ENCODE results near the gene FAM131C.
"Not testable (repeated sequence)": the region's sequence is repeated elsewhere in the genome, so short reads cannot be mapped to it uniquely, and the experiment has no call there.

The FAM131C gene

DNA sequence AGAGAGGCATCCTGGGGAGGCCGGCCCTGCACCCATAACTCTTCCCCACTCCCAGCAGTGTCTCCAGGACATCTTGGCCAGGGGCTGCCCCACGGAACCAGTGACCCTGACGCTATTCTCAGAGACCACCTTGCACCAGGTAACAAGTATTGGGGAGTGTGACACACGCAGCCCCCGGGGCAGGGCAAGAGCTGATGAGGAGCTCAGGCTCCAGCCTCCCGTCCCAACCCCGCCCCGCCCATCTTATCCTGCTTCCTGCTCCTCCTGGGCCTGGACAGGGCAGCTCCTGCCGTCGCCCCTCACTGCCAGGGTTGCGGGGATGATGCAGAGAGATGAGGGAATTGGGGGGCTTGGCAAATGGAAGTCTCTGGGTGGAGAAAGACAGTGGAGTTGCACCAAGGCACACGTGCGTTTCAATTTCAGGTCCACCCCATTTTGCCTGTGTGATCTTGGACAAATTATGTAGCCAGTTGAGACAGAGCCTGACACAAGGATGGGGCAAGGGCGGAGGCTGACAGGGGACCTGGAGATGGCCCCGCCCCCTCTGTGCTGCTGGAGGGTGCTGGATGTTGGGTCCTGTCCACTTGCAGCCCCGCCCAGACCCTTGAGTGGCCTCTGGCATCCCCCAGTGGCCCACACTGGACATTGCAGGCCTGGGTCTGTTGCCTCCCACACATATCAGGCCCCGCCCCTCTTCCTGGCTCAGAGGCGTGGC lies 40.9 kb downstream of the FAM131C start:
- peak; percentile 44 for DNase-seq

GRCh38 chr1:16031551-16031950 lies 41.9 kb downstream of the FAM131C start:
- DNase-seq, result no peak

- no peak for DNase-seq
Measured at GRCh38 chr1:16029288-16029687, 44.2 kb downstream of the FAM131C start.

DNA sequence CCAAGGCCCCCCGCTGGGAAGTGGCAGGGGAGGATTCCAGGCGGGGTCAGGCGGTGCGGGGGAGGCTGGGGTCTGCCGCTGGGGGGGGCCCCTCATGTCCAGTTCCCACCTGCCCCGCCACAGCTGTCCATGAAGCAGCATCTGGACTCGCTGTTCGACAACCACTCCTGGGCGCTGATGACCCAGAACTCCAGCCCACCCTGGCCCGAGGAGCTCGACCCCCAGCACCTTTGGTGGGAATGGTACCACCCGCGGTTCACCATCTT lies 44.5 kb downstream of the FAM131C start:
- not testable (repeated sequence) for DNase-seq

DNA sequence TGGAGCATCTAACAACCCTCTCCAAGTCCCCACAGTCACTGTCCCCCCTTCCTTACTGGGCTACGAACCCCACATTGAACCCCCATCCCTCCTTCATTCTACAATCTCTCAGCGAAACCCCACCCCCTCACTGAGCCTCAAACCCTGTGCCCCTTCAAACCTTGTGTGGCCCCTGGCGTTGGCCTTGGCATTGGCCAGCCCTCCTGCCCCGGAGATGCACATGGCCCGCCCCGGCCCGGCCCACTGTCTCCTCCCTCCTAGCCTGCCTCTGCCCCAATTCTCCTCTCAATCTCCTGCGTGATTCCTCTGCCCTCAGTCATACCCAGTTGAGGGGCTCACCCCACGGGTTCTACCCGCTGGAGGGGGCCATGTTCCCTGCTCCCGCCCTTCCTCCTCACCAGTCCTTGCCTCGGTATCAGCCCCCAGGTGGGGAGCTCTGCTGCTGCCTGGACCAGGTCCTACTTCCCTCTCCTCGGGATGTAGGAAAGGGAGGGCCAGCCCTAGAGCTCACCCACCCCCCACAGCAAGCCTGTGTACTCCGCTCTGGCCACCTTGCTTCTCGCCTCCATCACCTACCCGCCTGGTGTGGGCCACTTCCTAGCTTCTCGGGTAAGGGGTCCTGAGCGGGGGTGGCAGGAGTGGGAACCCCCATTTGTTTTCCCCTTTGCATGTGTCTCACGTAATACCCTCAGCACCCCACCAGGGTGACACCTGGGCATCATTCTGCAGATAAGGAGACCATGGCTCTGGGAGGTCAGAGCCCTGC lies 45.0 kb downstream of the FAM131C start:
- DNase-seq, result no peak

DNA sequence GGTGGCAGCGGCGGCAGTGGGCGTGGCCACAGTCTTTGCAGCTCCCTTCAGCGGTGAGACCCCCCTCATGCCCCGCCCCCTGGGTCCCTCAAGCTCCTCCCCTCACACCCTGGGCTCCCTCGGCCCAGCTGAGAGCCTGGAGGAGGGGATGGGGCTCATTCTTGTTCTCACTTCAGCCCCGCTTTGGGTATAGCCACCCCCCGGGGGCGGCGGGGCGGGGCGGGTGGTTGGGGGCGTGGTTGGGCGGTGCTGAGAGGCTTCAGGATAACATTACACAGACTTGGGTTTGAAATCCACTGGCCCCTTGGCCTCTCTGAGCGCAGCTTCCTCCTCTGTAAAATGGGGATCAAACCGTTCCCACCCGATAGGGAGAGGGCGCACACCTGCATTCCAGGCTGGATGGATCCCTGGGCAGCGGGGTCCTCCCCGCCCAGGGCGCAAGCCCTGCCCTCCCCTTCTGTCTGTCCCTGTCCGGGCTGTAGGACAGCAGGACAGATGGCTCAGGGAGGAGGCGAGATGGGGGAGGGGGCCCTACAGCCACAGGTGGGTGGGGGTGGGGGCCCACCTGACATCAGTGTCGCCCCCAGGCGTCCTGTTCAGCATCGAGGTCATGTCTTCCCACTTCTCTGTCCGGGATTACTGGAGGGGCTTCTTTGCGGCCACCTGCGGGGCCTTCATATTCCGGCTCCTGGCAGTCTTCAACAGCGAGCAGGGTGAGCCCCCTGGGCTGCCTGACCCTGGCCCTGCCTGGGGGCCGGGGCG lies 46.5 kb downstream of the FAM131C start:
- DNase-seq, result peak; percentile 66

DNA sequence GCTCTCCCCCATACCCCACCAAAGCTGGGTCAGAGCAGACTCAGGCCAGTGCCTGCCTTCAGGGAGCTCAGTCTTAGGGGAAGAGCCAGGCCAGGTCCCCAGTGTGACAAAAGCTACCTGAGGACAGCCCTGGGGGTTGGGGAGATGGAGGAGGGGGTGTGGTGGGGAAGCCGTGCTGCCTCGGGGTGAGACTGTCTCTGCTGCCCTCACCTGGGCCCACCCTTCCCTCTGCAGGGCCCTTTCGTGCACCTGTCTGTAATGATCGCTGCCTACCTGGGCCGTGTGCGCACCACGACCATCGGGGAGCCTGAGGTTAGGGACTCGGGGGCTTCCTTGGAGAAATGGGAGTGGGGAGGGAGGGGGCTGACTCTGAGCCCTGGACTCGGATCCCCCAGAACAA lies 47.1 kb downstream of the FAM131C start:
- DNase-seq, result not testable (repeated sequence)

DNA sequence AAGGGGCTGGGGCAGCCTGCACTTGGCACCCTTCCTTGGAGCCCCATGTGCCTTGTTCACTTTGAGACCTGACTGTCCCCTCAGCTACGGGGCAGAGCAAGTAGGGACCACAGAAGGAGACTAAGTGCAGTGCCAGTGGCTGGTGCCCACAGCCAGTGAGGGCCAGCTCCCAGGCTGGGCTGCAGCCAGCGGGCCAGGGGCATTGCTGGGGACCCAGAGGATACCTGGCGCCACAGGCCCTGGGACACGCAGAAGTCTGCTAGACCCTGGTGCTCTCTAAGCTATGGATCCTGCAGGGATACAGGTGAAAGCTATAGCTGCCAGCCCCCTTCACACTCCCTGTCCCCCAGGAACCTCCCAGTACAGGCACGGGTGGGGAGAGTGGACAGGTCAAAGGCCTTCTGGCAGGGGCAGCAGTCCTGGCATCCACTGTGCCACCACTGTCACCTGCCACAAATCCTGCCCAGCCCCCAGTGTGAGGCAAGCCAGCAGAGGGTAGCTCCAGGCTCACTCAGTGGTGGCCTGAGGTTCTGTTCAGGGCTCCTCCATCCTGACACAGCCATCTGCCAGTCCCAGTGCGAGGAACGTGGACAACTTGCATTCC lies 50.3 kb downstream of the FAM131C start:
- DNase-seq, result no peak

DNA sequence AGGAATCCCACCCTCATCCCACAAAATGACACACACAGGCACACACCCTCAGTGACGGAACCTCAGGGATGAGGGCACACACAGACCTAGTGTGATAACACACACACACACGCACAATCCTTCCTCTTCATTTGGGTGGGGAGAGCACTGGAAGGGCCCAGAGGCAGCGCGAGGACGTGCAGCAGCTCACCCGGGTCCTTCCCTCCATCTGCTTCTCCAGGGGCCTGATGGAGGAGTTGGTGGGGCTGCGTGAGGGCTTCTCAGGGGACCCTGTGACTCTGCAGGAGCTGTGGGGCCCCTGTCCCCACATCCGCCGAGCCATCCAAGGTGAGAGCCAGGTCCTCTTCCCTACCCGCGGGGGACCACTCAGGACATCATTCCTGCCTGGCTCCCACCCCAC lies 51.1 kb downstream of the FAM131C start:
- DNase-seq, result no peak

GRCh38 chr1:16021681-16022080 lies 51.8 kb downstream of the FAM131C start, which contains the start of gene CLCNKA:
Gene CLCNKA, plus strand, starts transcription at chr1:16022036. Its CDS starts 584 bp downstream, at chr1:16022620.
- no peak for DNase-seq

DNA sequence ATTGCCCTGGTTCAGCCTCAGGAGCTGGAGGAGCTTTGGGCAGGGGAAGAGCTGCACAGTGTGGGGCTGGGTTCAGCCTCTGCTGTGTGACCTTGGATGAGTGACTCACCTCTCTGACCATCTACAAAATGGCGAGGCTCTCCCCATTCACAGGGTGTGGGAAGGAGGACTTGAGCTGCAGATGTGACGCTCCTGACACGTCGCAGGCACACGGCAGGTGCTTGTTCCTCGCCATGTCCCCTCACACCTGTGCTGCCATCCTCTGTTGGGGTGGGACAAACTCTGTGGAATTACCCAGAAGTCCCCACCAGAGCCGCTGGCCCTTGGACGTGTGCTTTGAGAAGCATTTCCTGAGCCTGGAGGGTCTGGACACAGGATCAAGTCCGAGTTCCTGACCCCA lies 52.6 kb downstream of the FAM131C start:
- not testable (repeated sequence) for DNase-seq

DNA sequence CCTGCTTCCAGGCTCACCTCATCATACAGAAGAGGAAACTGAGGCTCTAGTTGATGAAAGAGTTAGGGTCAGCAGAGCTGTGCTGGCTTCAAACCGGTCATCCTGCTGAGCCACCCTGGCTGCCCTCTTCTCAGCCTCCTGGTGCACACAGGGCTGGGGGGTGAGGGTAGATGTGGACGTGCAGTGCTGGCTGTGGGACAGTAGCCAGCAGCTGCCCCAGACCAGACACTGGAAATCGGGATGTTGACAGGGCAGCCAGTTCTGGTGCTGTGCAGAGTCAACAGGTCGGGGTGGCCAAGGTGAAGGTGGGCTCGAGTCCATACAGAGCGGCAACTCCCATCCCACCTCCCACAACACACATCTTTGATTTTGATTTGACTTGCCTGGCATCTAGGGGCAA lies 53.1 kb downstream of the FAM131C start:
- no peak for DNase-seq

- DNase-seq, result no peak
Measured at GRCh38 chr1:16019644-16020277, 53.7 kb downstream of the FAM131C start.

DNA sequence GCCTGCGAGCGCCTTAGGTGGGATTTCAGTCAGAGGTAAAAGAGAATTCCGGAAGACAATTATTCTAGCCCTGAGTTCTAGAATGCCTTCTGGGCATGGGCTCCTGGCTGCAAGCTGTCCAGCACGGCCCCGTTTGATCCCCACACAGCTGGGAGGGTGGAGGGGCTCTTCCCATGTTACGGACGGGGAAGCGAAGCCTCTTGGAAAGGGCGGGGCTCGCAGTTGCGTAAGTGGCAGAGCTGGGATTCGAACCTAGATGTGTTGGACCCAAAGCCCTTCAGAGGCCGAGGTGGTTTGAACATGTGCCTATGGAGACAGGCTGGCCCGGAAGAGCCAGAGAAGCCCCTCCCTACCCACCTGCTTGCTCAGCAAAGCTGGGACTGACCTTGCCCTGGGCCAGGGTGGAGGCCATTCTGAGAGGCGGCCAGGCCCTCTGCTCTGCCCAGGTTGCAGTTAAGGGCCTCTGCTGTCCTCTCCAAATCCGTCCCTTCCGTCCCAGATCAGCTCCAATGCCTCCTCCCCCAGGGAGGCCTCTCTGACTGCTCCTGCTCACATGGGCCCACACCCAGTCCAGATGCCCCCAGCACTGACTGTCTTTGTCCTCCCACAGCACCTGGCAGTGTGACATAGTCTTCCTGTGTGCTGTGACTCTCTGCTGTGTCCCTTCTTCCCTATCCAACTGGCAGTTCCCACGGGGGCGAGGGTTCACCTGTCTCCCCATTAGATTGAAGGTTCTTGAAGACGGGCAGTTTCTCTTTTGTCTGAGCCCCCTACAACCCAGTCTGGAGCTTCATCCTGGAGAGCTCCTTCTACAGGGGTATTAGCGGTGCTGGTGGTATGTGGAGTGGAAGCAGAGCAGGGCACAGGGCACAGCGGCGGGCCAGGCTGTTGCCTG lies 54.5 kb downstream of the FAM131C start:
- no peak for DNase-seq

DNA sequence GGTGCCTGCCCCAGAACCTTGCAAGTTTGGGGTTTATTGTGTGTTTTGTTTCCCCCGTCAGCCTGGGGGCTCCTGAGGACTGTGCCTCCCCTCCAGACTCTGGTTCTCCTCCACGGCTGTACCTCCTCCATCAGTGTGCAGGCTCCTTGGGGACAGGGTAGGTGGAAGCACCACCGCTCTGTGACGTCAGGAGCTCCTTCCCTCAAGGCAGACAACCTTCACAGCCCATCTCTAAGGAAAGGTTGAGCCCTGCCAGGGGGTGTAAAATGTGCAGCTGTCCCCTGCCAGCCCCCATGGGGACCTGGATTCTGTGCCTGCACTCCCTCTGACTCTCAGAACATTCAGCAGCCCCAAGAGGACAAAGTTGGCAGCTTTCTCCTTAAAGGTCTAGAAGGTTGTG lies 55.1 kb downstream of the FAM131C start:
- no peak for DNase-seq

GRCh38 chr1:16017461-16018303 lies 55.8 kb downstream of the FAM131C start, which contains the start of gene HSPB7:
Gene HSPB7, minus strand, starts transcription at chr1:16018043. Its CDS starts 80 bp downstream, at chr1:16017963.
- no peak for DNase-seq

DNA sequence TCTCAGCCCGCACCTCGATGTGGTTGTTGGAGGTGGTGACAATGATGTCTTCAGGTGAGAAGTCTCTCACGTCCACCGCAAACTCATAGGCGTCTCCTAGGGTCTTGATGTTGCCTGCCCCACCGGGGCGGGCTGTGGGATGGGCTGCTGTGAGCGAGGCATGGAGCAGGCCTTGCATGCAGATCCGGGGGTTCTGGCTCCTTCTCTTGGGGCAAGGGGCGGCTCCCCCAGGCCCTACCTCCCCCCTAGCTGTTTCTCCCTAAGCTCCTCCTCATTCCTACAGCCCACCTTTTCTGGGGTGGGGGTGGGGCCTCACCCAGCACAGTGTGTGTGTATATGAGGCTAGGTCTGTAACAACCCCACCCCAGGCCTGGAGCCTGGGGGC lies 56.4 kb downstream of the FAM131C start:
- DNase-seq, result no peak

GRCh38 chr1:16015960-16016901 lies 57.2 kb downstream of the FAM131C start:
- no peak for DNase-seq

DNA sequence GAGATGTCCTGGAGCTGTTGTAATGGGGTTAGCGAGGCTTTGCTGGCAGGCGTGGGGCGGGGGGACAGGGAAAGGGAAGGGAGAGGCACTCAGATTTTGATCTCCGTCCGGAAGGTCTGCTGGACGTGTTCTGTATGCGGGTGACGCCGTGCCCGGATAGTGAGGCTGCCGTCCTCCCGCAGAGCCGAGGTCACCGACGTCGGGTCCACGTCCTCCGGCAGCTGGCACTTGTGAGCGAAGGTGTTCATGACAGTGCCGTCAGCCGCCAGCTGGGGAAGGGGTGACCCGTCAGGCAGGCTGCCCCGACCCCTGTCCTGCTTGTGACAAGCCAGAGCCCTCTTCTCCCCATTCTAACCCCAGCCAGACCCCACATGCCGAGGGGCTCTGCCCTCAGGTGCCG lies 58.0 kb downstream of the FAM131C start:
- no peak for DNase-seq

Data from CD4-positive, alpha-beta T cell treated with Interleukin-17A for 4 hours (primary cell).